ENCODE results near the gene CYP46A1.

Gene CYP46A1

GRCh38 chr14:99725774-99726537, 41.9 kb downstream of the CYP46A1 start:
- DNase-seq (ENCODE audit: insufficient read length, low spot score) (no peak), FAIRE-seq (no peak)
- TF ChIP-seq SPI1 (IDR thresholded peaks at IDR 0.05; ENCODE audit: low read depth, low read length) (no peak), POLR2A (IDR thresholded peaks at IDR 0.05; ENCODE audit: low read depth, low read length) (no peak), PAX5 (IDR thresholded peaks at IDR 0.05; ENCODE audit: insufficient read depth, low read length, severe bottlenecking) (no peak), POLR2AphosphoS5 (IDR thresholded peaks at IDR 0.05; ENCODE audit: low read depth, low read length) (no peak), TAF1 (IDR thresholded peaks at IDR 0.05; ENCODE audit: low read depth, low read length) (no peak), POU2F2 (IDR thresholded peaks at IDR 0.05; ENCODE audit: low read depth, low read length) (no peak)

- DNase-seq (ENCODE audit: insufficient read length, low spot score) = no peak
- FAIRE-seq = no peak
- no peak for TF ChIP-seq TAF1 (IDR thresholded peaks at IDR 0.05; ENCODE audit: low read depth, low read length)
- no peak for TF ChIP-seq PAX5 (IDR thresholded peaks at IDR 0.05; ENCODE audit: insufficient read depth, low read length, severe bottlenecking)
These were observed 42.5 kb downstream of the CYP46A1 start for GRCh38 chr14:99726538-99727095.

- no peak for TF ChIP-seq TAF1 (IDR thresholded peaks at IDR 0.05; ENCODE audit: low read depth, low read length)
- TF ChIP-seq SPI1 (IDR thresholded peaks at IDR 0.05; ENCODE audit: low read depth, low read length) = no peak
- no peak for TF ChIP-seq POLR2A (IDR thresholded peaks at IDR 0.05; ENCODE audit: low read depth, low read length)
- TF ChIP-seq POLR2AphosphoS5 (IDR thresholded peaks at IDR 0.05; ENCODE audit: low read depth, low read length) = no peak
- no peak for TF ChIP-seq POU2F2 (IDR thresholded peaks at IDR 0.05; ENCODE audit: low read depth, low read length)
- no peak for TF ChIP-seq PAX5 (IDR thresholded peaks at IDR 0.05; ENCODE audit: insufficient read depth, low read length, severe bottlenecking)
- DNase-seq (ENCODE audit: insufficient read length, low spot score) (no peak), FAIRE-seq (no peak)
These were observed 43.2 kb downstream of the CYP46A1 start for GRCh38 chr14:99727096-99727870.

- DNase-seq (ENCODE audit: insufficient read length, low spot score) (no peak), FAIRE-seq (no peak)
- no peak for TF ChIP-seq POU2F2 (IDR thresholded peaks at IDR 0.05; ENCODE audit: low read depth, low read length)
These were observed 44.3 kb downstream of the CYP46A1 start for GRCh38 chr14:99728231-99728920.

GRCh38 chr14:99728981-99729451, 44.9 kb downstream of the CYP46A1 start:
- TF ChIP-seq SPI1 (IDR thresholded peaks at IDR 0.05; ENCODE audit: low read depth, low read length) (peak; percentile 18; the same call in 1 of the 2 replicates), POU2F2 (IDR thresholded peaks at IDR 0.05; ENCODE audit: low read depth, low read length) (no peak)
- FAIRE-seq (no peak), DNase-seq (ENCODE audit: insufficient read length, low spot score) (no peak)

GRCh38 chr14:99729991-99730875, 46.1 kb downstream of the CYP46A1 start:
- TF ChIP-seq POLR2AphosphoS5 (IDR thresholded peaks at IDR 0.05; ENCODE audit: low read depth, low read length) (no peak), POLR2A (IDR thresholded peaks at IDR 0.05; ENCODE audit: low read depth, low read length) (no peak), POU2F2 (IDR thresholded peaks at IDR 0.05; ENCODE audit: low read depth, low read length) (no peak), TAF1 (IDR thresholded peaks at IDR 0.05; ENCODE audit: low read depth, low read length) (no peak), PAX5 (IDR thresholded peaks at IDR 0.05; ENCODE audit: insufficient read depth, low read length, severe bottlenecking) (no peak), SPI1 (IDR thresholded peaks at IDR 0.05; ENCODE audit: low read depth, low read length) (no peak)
- FAIRE-seq (peak; percentile 82), DNase-seq (ENCODE audit: insufficient read length, low spot score) (peak; percentile 93)

- no peak for DNase-seq (ENCODE audit: insufficient read length, low spot score)
- no peak for FAIRE-seq
- TF ChIP-seq POU2F2 (IDR thresholded peaks at IDR 0.05; ENCODE audit: low read depth, low read length) (no peak), POLR2A (IDR thresholded peaks at IDR 0.05; ENCODE audit: low read depth, low read length) (no peak), POLR2AphosphoS5 (IDR thresholded peaks at IDR 0.05; ENCODE audit: low read depth, low read length) (no peak), PAX5 (IDR thresholded peaks at IDR 0.05; ENCODE audit: insufficient read depth, low read length, severe bottlenecking) (no peak), TAF1 (IDR thresholded peaks at IDR 0.05; ENCODE audit: low read depth, low read length) (no peak), SPI1 (IDR thresholded peaks at IDR 0.05; ENCODE audit: low read depth, low read length) (no peak)
These were observed 46.9 kb downstream of the CYP46A1 start for GRCh38 chr14:99730876-99731546.

GRCh38 chr14:99731547-99732435, 47.7 kb downstream of the CYP46A1 start:
- no peak for TF ChIP-seq POLR2AphosphoS5 (IDR thresholded peaks at IDR 0.05; ENCODE audit: low read depth, low read length)
- TF ChIP-seq SPI1 (IDR thresholded peaks at IDR 0.05; ENCODE audit: low read depth, low read length) = no peak
- TF ChIP-seq POU2F2 (IDR thresholded peaks at IDR 0.05; ENCODE audit: low read depth, low read length) = no peak
- no peak for TF ChIP-seq TAF1 (IDR thresholded peaks at IDR 0.05; ENCODE audit: low read depth, low read length)
- no peak for TF ChIP-seq POLR2A (IDR thresholded peaks at IDR 0.05; ENCODE audit: low read depth, low read length)
- TF ChIP-seq PAX5 (IDR thresholded peaks at IDR 0.05; ENCODE audit: insufficient read depth, low read length, severe bottlenecking) = no peak
- no peak for FAIRE-seq
- DNase-seq (ENCODE audit: insufficient read length, low spot score) = no peak
